Sigmoid colon (tissue), 4 donors: ENCODE results near the gene TBX4.

Experiments used
- CTCF ChIP-seq, 4 experiments: fragments of 450-650 bp in 3 of 4; fragments of 200-600 bp in 1 of 4; IDR thresholded peaks; one replicate each; pipeline ENCODE4 v1.5.1; 2016 to 2019; ENCODE audit warnings: antibody characterized with exemption in 4 of 4, mild to moderate bottlenecking in 3 of 4, moderate library complexity in 2 of 4
- EP300 ChIP-seq, 4 donors: sonication (generic); formaldehyde crosslinking; IDR thresholded peaks; one replicate each; pipeline ENCODE4 v1.6.1; 2017; ENCODE audit warnings: antibody characterized with exemption in 4 of 4
- POLR2A ChIP-seq, 2 donors: fragments of 450-650 bp; IDR thresholded peaks; one replicate each; pipeline ENCODE4 v1.6.1; 2016; ENCODE audit warnings: antibody characterized with exemption in 2 of 2, mild to moderate bottlenecking in 2 of 2, moderate library complexity in 2 of 2
- POLR2AphosphoS5 ChIP-seq, 4 donors: sonication (generic); formaldehyde crosslinking; IDR thresholded peaks; one replicate each; pipeline ENCODE4 v1.6.1; 2017; ENCODE audit warnings: antibody characterized with exemption in 4 of 4

DNA sequence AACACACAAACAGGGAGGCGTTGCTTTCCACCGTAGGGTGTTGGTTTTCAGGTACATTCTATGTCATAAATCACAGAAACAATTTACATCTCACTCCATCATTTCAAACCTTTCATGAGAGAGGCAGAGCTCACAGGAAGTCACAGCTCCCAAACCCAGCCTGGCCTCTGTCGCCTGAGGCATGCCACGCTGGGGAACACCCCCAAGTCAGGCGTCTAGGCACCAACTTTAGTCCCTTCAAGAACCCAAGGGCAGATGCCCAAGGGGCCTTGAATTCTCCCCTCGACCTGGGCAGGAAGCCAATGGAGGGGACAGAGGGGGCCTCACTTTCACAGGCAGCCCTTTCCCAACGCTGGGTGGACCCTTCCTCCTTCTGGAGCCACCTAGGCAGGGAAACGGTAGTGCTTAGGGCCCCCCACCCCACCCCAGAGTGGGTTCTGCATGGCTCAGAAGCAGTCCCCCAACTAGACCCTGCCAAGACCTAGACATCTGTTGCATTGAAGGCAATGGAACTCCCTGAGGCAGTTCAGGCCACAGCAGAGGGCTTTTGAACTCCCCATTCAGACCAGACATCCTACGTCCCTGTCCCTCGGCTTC lies 10.6 kb downstream of the TBX4 start:
- no peak for TF ChIP-seq EP300 (IDR thresholded peaks at IDR 0.05)
- no peak for TF ChIP-seq CTCF (IDR thresholded peaks at IDR 0.05)
- no peak for TF ChIP-seq POLR2A (IDR thresholded peaks at IDR 0.05)
- no peak for TF ChIP-seq POLR2AphosphoS5 (IDR thresholded peaks at IDR 0.05)
